HepG2 (cell line): ENCODE results near the gene CD3G. TPM values are rescaled to one million over a fixed set of nuclear protein-coding genes. Genes with fewer than 3 reads are reported as not detected.
A peak's percentile ranks its signal among the peaks of the same experiment; 100 is the strongest.

Experiments used
- ARNT2 ChIP-seq: sonication (generic); formaldehyde crosslinking; IDR thresholded peaks from 2 replicates; pipeline ENCODE4 v1.8.0; 2022; ENCODE audit warnings: mild to moderate bottlenecking, low read depth, missing genetic modification reagents, moderate library complexity
- ATF2 ChIP-seq: sonication (generic); formaldehyde crosslinking; IDR thresholded peaks from 2 replicates; pipeline ENCODE4 v1.4.0; 2020; ENCODE audit warnings: missing genetic modification reagents
- CBX1 ChIP-seq: IDR thresholded peaks from one replicate; pipeline ENCODE4 v1.6.1; 2016; ENCODE audit warnings: antibody characterized with exemption, low read depth
- HOXA3 ChIP-seq: sonication (generic); formaldehyde crosslinking; IDR thresholded peaks from 2 replicates; pipeline ENCODE4 v1.5.0; 2020; ENCODE audit warnings: missing genetic modification reagents
- MTERF4 ChIP-seq: sonication (generic); formaldehyde crosslinking; IDR thresholded peaks from 2 replicates; pipeline ENCODE4 v1.8.0; 2023; ENCODE audit warnings: mild to moderate bottlenecking, missing genetic modification reagents
- PHF8 ChIP-seq: sonication (generic); formaldehyde crosslinking; IDR thresholded peaks from 2 replicates; pipeline ENCODE4 v1.5.0; 2020; ENCODE audit warnings: missing genetic modification reagents
- SMAD1 ChIP-seq: sonication (generic); formaldehyde crosslinking; IDR thresholded peaks from 2 replicates; pipeline ENCODE4 v1.4.0; 2020; ENCODE audit warnings: missing genetic modification reagents, low read depth, mild to moderate bottlenecking, borderline replicate concordance
- SRY ChIP-seq: sonication (generic); formaldehyde crosslinking; IDR thresholded peaks from 2 replicates; pipeline ENCODE4 v1.8.0; 2022; ENCODE audit warnings: mild to moderate bottlenecking, missing genetic modification reagents
- UBTF ChIP-seq: sonication (generic); formaldehyde crosslinking; IDR thresholded peaks from 2 replicates; pipeline ENCODE4 v1.4.0; 2020; ENCODE audit warnings: mild to moderate bottlenecking, missing genetic modification reagents
- YEATS2 ChIP-seq: sonication (generic); formaldehyde crosslinking; IDR thresholded peaks from 2 replicates; pipeline ENCODE4 v1.4.0; 2020; ENCODE audit warnings: missing genetic modification reagents, borderline replicate concordance
- ZFY ChIP-seq: sonication (generic); formaldehyde crosslinking; IDR thresholded peaks from 2 replicates; pipeline ENCODE4 v1.4.0; 2020; ENCODE audit warnings: missing genetic modification reagents
- ZNF124 ChIP-seq: sonication (generic); formaldehyde crosslinking; IDR thresholded peaks from 2 replicates; pipeline ENCODE4 v1.4.0; 2020; ENCODE audit warnings: missing genetic modification reagents
- ZNF235 ChIP-seq: sonication (generic); formaldehyde crosslinking; IDR thresholded peaks from 2 replicates; pipeline ENCODE4 v1.8.1; 2023; ENCODE audit warnings: mild to moderate bottlenecking, missing genetic modification reagents, borderline replicate concordance
- ZNF574 ChIP-seq: sonication (generic); formaldehyde crosslinking; IDR thresholded peaks from 2 replicates; pipeline ENCODE4 v1.4.0; 2020; ENCODE audit warnings: missing genetic modification reagents
- ZNF597 ChIP-seq: sonication (generic); formaldehyde crosslinking; IDR thresholded peaks from 2 replicates; pipeline ENCODE4 v1.5.0; 2020; ENCODE audit warnings: missing genetic modification reagents
- ZNF619 ChIP-seq: sonication (generic); formaldehyde crosslinking; IDR thresholded peaks from 2 replicates; pipeline ENCODE4 v1.4.0; 2020; ENCODE audit warnings: mild to moderate bottlenecking, missing genetic modification reagents
- ZNF737 ChIP-seq: sonication (generic); formaldehyde crosslinking; IDR thresholded peaks from 2 replicates; pipeline ENCODE4 v1.5.0; 2020; ENCODE audit warnings: missing genetic modification reagents, mild to moderate bottlenecking, borderline replicate concordance
- ZNF839 ChIP-seq: sonication (generic); formaldehyde crosslinking; IDR thresholded peaks from 2 replicates; pipeline ENCODE4 v1.4.0; 2020; ENCODE audit warnings: missing genetic modification reagents, mild to moderate bottlenecking, borderline replicate concordance
- ZNF850 ChIP-seq: sonication (generic); formaldehyde crosslinking; conservative IDR thresholded peaks from 2 replicates; pipeline ENCODE4 v1.9.0; 2021; ENCODE audit warnings: mild to moderate bottlenecking, missing genetic modification reagents
- ZNF878 ChIP-seq: sonication (generic); formaldehyde crosslinking; IDR thresholded peaks from 2 replicates; pipeline ENCODE4 v1.8.1; 2023; ENCODE audit warnings: mild to moderate bottlenecking, missing genetic modification reagents, moderate library complexity
- polyA plus RNA-seq, 8 experiments: library from polyadenylated mRNA; depleted of rRNA in 3 of 8; stranded (reverse) in 7 of 8; unstranded in 1 of 8; fragments of >200 nt; fragmentation: Illumina TruSeq in 4 of 8; extraction: Trizol in 4 of 8; gene quantifications; 2 replicates each; pipeline versions ENCODE4 v1.2.1 to v1.2.3, GENCODE V29; 2011 to 2016; ENCODE audit warnings: low read depth in 4 of 8, missing spikeins in 1 of 8, mixed read lengths in 1 of 8; ENCODE audit not compliant: insufficient read depth in 1 of 8
- total RNA-seq, 5 experiments: library from RNA; depleted of rRNA; stranded (reverse); fragments of >200 nt; fragmentation: Illumina TruSeq; extraction: Trizol; gene quantifications; 2 replicates each; pipeline ENCODE4 v1.2.3, GENCODE V29; 2016; ENCODE audit warnings: low read depth in 1 of 5

CD3G gene
- total and polyA plus RNA-seq, 2 of the 13 experiments (the other 11 are each of a cell fraction or from before 2014, with no cell fraction given), result not detected

- TF ChIP-seq CBX1 (peak; percentile 8), ZNF124 (CRISPR knock-in tag) (no peak; the same call in 1 of the 2 replicates), ZNF235 (CRISPR knock-in tag) (peak; percentile 19; the same call in 1 of the 2 replicates), PHF8 (CRISPR knock-in tag) (peak; percentile 97), MTERF4 (CRISPR knock-in tag) (peak; percentile 35; the same call in 1 of the 2 replicates), SMAD1 (CRISPR knock-in tag) (peak; percentile 26; the same call in 1 of the 2 replicates), ZNF574 (CRISPR knock-in tag) (peak; percentile 22; the same call in 1 of the 2 replicates), ZNF597 (CRISPR knock-in tag) (no peak), ATF2 (no peak; the same call in 1 of the 2 replicates), ZNF737 (no peak), ZNF878 (CRISPR knock-in tag) (peak; percentile 45; the same call in 1 of the 2 replicates), ZNF839 (CRISPR knock-in tag) (0 out of 2 replicates have a peak, but pooled peaks have one; percentile 84), ZFY (peak; percentile 92), YEATS2 (CRISPR knock-in tag) (peak; percentile 83), SRY (CRISPR knock-in tag) (peak; percentile 62; the same call in 1 of the 2 replicates), HOXA3 (CRISPR knock-in tag) (peak; percentile 53; the same call in 1 of the 2 replicates), ARNT2 (CRISPR knock-in tag) (0 out of 2 replicates have a peak, but pooled peaks have one; percentile 6), ZNF619 (0 out of 2 replicates have a peak, but pooled peaks have one; percentile 55), UBTF (CRISPR knock-in tag) (0 out of 2 replicates have a peak, but pooled peaks have one; percentile 33), ZNF850 (0 out of 2 replicates have a peak, but pooled peaks have one; percentile 35)
Observed at GRCh38 chr11:118401151-118401879, 57.2 kb downstream of the CD3G start, which contains the start of gene ATP5MG (continued).
